Measurements from ENCODE around the gene CANT1. TPM values are rescaled to one million over a fixed set of nuclear protein-coding genes. Genes with fewer than 3 reads are reported as not detected.

CANT1 gene
- total RNA-seq = 10 to 100 TPM; 20.9 to 40.1 TPM

GRCh38 chr17:79009397-79010303 is at the start of gene CANT1:
TSS of gene CANT1 (minus strand) at chr17:79009764. CDS start at chr17:78997622, 12,142 bp downstream.
- peaks cover 0 to 47% of the 10 kb centered on the region in 2 donors for H3K4me1 ChIP-seq
- no peak for TF ChIP-seq CTCF (IDR thresholded peaks at IDR 0.05)
- H3K36me3 ChIP-seq = no peaks in the 10 kb centered on the region
- DNase-seq (ENCODE audit: low spot score) = no peak
- peak within 1 kb of the TSS; percentile 68 to 75 for H3K27ac ChIP-seq
- H3K27me3 ChIP-seq = no peaks in the 10 kb centered on the region
- H3K9me3 ChIP-seq = no peaks in the 10 kb centered on the region
- peak within 1 kb of the TSS; percentile 71 to 82 for H3K4me3 ChIP-seq

- no peak for DNase-seq (ENCODE audit: low spot score)
- Histone ChIP-seq H3K27me3 (no peaks in the 10 kb centered on the region), H3K36me3 (no peaks in the 10 kb centered on the region), H3K9me3 (peaks cover 0 to 16% of the 10 kb centered on the region in 2 donors), H3K4me3 (no peak overlapping the region), H3K4me1 (no peaks in the 10 kb centered on the region), H3K27ac (no peak overlapping the region)
- no peak for TF ChIP-seq CTCF (IDR thresholded peaks at IDR 0.05)
Measured at GRCh38 chr17:79057737-79058385, 48.3 kb upstream of the CANT1 start.

GRCh38 chr17:79055197-79055596 is 45.6 kb upstream of the CANT1 start:
- no peak overlapping the region for H3K4me3 ChIP-seq
- H3K9me3 ChIP-seq = peaks cover 0 to 16% of the 10 kb centered on the region in 2 donors
- no peak for TF ChIP-seq CTCF (IDR thresholded peaks at IDR 0.05)
- no peak for DNase-seq (ENCODE audit: low spot score)
- H3K36me3 ChIP-seq = peaks cover 3% of the 10 kb centered on the region
- no peaks in the 10 kb centered on the region for H3K4me1 ChIP-seq
- peak overlapping the region in 1 of 2 donors; percentile 35 for H3K27ac ChIP-seq
- no peaks in the 10 kb centered on the region for H3K27me3 ChIP-seq

- no peak for DNase-seq (ENCODE audit: low spot score)
- no peak overlapping the region for H3K4me3 ChIP-seq
Measured at GRCh38 chr17:79054200-79054960, 44.8 kb upstream of the CANT1 start.

More at GRCh38 chr17:79054200-79054960, 44.8 kb upstream of the CANT1 start:
- Histone ChIP-seq H3K36me3 (peaks cover 12% of the 10 kb centered on the region), H3K9me3 (peaks cover 0 to 16% of the 10 kb centered on the region in 2 donors), H3K27me3 (no peaks in the 10 kb centered on the region), H3K27ac (peak overlapping the region; percentile 27 to 35), H3K4me1 (no peaks in the 10 kb centered on the region)
- no peak for TF ChIP-seq CTCF (IDR thresholded peaks at IDR 0.05)

Data from right atrium auricular region (tissue), 2 donors.